HG02798 (cell line): ENCODE data around the gene DTNA.
"Not testable (repeated sequence)": the region's sequence is repeated elsewhere in the genome, so short reads cannot be mapped to it uniquely, and the experiment has no call there.

Source experiments
- ATAC-seq: cut with Tn5 transposase; IDR thresholded peaks from one replicate; pipeline ENCODE4 v1.9.1; 2021; ENCODE audit warnings: mild to moderate bottlenecking; ENCODE audit not compliant: unreplicated experiment, poor library complexity

The DTNA gene

DNA sequence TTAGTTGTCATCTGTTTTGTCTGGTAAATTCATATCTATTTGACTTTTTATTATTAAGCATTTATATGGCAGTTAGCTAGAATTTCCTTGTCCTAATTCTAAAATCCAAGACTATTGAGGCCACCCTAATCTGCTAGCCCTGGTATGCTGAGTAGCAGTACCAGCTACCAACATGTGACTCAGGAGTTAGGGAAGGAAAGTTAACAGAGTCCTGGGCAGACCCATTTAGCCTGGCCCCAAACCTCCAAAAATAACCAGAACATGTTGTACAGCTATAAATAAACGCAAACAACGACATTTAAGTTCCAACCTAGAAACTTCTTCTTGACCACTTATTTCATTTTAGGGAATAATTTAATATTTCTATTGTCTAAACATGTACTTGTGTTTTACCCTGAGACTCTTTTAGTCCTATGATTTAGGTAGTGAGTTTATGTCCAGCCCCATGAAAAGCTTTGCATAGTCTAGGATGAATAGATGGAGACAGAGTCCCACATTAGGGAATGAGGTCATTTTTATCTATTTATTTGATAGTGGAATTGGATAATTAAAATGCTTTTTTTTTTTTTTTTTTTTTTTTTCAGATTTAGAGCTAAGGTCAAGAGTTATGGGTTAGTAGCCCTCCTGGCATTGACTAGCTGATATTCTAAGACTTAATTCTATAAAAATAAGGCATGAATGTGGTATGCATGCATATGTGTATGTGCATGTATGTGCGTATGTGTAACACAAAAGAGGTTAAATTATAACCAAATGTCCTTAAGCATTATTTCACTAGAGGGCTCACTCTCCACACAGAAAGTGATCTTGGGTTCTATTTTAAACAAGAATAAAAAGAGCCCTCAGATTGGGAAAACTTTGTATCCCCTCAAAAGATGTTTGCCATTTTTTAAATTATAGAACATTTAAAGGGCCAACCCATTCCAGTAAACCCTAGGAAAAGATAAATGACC, 171.1 kb downstream of the DTNA start:
- ATAC-seq: no peak

DNA sequence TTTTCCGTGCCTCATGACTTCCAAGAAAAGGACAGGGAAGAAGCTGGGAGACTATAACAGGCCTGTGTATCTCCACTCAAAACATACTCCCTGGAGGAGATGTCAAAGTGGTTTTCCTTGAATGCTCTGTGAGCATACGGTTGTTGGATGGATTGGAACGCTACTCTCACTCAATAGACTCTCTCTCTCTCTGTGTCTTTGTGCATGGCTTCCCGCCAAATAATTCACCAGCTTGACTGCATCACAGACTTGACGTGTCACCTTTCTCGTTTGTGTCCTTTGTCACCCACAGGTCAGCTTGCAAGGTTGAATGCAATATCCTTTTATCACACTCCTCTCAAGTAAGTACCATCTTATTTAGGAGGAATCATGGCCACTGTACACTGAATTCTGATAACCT, 174.3 kb downstream of the DTNA start:
- no peak for ATAC-seq

DNA sequence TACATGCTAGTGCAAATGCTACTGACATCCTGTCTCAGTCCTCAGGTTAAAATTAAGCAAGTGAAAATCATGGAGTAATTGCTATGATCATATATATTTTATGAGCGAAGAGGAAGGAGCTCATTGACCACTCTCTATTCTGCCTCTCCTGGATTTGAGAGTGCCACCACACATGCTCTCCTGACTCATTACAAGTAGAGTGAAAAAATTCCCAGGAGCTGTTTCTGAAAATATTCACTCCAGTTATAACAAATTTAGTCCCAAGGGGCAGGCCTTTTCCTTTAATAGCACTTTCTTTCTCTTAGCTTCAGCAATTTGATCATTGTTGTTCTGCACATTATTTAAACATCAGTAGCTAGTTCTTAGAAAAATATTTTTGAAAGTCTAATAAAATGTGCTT, 176.1 kb downstream of the DTNA start:
- ATAC-seq: no peak

DNA sequence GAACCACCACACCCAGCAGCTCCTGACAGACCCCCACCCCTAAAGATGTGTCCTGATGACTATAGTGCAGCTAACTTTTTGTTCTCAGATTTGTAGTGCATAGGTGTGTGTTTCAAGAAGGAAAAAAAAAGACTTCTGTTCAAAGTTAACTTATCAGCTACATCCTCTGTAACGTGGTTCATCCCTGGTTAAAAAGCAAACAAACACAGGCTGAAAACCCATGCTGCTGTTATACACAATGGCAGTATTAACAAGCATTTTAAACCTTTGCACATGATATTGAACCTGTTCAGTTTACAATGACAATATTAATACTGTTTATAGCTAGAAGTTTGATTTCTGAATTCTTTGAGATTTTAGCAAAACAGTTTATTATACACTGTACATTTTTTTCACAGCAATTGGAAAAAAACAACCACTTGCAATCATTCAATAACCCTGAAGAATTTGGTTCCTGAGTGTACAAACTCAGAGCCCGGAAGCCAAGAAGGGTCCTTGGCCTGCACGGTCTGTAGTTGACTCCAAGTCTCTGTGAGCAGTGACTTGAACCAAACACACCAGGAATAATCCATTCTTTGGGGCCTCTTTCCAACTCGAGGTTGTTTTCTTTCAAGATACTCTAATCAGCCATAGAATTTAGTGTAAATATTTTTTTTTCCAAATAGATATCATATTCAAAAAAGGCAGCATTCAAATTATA, 177.9 kb downstream of the DTNA start:
- no peak for ATAC-seq

DNA sequence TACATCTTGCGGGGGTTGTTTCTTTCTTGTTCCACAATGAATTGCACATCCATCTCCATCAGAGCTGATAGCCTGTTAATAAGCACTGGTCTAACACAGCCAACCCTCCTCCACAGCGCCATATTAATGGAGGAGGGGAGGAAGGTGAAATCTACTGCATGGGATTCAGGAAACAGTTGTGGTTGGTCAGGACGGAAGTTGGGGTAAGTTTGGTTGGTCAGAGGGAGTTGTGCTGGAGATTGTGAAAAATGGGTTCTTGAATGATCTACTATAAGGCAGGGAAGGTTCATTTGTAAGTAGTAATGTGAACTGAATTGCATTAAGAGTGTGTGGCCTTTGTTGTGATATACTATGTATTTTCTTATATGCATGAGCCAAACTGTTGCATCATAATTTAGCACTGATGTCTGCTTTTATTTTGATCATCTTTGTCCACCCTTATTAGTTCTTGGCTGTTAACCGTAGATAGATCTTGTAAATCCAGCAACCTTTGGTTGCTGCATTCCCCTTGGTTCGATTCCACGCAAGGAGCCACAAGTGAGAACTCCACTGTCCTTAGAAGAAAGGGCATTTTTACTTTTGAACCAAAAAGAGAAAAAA, 180.5 kb downstream of the DTNA start:
- no peak for ATAC-seq

DNA sequence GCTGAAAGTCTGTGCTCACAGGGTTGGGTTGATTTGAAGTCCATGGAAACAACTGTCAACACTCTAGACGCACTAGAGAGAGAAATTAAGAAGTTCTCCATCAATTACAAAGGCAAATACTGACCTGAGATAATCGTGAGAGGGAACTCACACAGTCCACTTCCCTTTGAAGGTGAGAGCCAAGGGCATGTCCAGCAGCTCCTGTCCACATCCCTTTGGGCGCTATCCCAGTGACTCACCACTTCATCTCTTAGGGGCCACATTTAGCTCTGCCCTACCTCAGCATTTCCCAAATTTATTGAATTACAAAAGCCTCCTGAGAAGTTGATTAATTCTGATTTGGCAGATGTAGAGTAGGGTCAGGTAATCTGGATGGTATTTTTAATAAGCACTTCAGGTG, 182.3 kb downstream of the DTNA start:
- no peak for ATAC-seq

DNA sequence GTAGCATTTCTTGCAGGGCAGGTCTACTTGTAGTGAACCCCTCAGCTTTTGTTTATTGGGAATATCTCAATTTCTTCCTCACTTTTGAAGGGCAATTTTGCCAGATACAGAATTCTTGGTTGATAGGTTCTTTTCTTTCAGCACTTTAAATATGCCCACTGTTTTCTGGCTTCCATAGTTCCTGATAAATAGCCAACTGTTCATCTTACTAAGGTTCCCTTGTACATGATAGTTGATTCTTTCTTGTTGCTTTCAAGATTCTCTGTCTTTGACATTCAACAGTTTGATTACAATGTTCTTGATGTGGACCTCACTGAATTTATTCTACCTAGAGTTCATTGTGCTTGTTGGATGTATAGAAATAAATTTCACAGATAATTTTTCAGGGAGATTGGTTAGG, 183.1 kb downstream of the DTNA start:
- ATAC-seq: no peak

DNA sequence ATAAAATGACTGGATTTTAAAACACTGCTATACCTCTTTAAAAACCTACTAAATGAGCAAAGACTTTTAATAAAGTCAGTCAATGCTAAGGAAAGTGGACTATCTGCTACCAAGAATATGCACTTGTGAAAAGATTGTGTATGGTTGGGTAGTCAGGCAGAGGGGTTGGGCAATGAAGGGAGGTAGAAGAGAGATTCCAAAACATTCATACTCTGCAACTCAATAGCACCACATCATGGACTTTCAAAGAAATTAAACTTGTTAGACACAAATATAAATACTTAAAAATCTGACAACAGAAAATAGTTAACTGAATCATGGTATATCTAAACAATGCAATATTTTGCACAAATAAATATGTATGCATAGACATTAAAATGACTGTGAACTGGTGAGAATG, 191.2 kb downstream of the DTNA start:
- no peak for ATAC-seq

DNA sequence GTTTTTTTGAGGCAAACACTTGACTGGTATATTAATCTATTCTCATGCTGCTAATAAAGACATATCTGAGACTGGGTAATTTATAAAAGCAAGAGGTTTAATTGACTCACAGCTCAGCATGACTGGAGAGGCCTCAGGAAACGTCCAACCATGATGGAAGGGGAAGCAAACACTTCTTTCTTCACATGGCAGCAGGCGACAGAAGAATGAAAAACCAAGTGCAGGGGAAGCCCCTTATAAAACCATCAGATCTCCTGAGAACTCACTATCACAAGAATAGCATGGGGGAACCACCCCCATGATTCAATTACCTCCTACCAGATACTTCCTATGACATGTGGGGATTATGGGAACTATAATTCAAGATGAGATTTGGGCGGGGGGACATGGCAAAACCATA, 194.9 kb downstream of the DTNA start:
- ATAC-seq: no peak

DNA sequence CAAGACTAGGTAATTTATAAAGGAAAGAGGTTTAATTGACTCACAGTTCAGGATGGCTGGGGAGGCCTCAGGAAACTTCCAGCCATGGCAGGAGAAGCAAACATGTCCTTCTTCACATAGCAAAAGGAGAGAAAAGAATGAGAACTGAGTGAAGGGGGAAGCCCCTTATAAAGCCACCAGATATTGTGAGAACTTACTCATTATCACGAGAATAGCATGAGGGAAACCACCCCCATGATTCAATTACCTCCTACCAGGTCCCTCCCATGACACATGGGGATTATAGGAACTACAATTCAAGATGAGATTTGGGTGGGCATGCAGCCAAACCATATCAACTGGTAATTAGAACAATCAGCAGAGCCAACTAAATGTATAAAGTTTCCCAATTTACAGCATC, 196.9 kb downstream of the DTNA start:
- ATAC-seq: not testable (repeated sequence)

DNA sequence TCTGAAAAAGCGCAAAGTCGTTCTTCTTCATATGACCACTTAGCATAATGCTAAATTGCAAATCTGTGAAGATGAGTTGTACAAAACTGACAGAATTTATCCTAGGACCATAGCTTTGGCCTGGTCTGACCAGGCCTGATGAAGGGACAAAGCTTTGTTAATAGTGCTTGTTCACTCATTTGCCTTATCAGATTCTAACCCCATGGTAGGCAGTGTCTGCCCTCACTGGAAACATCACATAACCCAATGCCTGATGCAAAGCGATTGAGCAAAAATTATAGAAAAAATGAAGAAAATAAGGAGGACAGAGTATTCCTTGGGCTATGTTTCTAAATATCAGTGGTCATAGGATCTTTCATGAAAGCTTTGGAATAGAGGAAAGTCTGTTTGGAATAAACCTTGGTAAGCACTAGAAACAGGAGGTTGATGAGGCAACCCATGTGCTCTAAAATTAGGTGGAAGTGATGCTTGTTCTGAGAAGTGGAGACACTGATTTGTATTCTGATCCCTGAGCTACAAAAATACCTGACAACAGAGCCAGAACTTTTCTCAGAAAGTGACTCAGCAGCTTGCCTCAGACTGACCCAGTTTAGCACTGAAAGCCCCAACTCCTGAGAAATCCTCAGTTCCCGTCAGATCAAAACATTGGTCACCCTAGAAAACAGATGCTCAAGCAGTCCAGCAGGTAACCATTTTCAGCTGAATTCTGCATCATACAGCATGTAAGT, 199.7 kb downstream of the DTNA start:
- no peak for ATAC-seq

DNA sequence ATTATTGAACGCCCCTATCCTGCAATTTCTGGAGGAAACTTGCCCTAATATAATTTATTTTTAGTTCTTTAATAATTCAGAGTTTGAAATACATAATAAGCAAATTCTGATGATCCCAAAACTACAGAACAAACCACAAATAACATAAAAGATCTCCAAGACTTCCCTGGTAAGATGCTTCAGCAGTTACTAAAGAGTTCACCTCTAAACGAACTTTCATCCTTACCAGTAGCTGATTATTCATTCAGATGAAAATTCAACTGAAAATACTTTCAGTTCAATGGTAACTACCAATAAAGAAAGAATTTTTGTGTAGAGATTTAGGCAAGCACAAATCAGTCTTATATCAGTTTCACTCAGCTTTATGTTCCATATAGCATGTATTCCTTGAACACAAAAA, 201.0 kb downstream of the DTNA start:
- no peak for ATAC-seq

DNA sequence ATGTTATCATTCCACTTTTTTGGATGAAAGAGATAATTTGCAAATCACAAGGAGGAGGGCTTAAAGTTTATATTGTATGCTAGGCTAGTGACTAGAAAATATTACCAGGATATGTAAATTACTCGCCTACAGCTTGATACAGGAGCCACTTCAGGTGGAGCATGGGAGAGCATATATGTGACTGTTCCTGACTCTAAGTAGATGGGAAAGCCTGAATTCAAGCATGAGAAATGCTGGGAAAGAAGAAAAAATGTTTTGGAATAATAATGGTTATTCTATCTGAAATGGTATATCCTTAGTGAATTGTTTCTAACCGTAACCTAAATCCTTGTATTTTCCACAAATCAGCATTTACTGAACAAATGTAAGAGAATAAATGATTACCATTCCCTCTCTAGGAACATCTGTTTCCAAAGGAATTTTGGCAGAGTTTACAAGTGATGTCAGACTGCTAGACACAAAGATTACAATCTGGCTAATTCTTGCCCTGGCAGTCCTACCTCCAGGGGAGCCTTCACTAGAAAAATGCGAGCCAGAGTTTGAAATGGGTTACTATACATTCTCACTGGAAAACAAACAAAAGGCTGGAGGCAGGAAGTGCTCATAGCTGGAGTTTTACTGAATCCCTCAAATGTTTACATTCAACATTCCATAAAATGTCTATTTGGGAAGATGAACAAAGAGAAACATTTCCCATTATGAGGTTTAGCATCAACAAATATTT, 201.7 kb downstream of the DTNA start:
- ATAC-seq: no peak

DNA sequence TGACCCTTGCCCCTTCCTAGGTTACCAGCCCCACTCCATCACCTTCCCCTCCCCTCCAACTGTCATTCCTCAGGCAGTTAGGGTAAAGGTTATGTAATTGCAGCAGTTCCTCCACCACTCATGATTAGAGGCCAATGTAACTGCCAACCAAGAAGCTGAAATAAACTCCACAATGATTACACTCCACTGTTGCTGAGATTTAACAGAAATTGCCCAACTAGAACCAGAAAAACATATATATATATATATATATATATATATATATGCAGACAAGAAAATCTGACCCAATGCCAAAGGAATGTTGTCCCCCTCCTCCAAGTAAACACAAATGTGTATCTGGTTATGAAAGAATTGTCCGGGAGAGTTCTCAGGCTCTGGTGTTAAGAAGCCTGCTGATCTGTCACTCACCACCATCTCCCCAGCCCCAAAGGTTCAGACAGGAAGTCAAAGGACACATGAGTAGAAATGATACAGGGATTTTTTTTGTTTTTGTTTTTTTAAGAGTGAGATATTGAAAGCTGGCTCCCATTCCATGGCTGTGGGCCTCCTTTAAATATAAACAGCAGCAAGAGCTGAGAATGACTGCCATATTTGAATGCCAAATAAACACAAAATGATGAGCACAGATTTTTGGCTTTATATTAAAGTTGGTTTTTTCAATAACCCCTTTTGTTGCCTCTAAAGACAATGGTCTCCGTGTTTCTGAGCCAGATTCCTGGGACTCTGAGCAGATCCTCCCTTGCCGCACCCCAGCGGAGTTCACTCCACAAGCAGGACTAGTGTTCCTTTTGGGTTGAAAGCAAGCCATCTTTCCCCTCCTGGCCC, 204.0 kb downstream of the DTNA start:
- ATAC-seq: no peak

DNA sequence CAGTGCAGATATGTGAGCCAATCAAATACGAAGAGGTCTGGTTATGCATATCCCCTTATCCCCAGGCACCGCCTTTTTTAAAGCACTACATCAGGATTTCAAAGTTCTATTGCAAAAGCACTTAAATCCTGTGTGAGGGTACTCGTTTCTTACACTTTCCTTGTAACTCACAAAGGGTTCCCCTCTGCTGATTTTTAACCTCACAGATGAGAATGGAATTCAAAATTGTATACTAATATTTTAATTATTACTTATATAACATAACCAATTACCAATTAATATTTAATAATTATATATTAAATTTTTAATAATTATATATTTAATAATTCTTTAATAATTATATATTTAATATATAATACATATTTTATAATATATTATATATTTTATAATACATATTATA, 204.9 kb downstream of the DTNA start:
- no peak for ATAC-seq

DNA sequence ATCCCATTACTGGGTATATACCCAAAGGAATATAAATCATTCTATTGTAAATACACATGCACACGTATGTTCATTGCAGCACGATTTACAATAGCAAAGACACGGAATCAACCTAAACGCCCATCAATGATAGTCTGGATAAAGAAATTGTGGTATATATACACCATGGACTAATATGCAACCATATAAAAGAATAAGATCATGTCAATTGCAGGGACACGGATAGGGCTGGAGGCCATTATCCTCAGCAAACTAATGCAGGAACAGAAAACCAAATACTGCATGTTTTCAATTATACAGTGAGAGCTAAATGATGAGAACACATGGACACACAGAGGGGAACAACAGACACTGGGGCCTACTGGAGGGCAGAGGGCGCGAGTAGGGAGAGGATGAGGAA, 206.4 kb downstream of the DTNA start:
- ATAC-seq: not testable (repeated sequence)

DNA sequence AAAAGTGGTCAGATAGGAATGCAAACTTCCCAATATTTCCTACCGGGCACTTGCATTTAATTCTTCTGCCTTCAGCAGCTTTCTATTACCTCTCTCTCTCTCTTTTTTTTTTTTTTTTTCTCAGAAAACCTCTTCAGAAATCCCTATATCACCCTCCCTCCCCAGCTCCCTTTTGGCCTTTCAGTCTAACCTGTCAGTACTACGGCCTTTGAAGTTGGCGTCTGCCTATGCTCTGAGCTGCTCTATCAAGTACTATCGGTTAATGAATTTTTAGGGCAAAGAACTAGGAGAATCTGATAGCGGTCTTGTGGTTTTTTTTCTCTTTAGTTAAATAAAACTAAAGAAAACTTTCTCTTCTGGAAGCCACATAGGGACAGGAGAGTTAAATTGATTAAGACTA, 208.8 kb downstream of the DTNA start:
- no peak for ATAC-seq

DNA sequence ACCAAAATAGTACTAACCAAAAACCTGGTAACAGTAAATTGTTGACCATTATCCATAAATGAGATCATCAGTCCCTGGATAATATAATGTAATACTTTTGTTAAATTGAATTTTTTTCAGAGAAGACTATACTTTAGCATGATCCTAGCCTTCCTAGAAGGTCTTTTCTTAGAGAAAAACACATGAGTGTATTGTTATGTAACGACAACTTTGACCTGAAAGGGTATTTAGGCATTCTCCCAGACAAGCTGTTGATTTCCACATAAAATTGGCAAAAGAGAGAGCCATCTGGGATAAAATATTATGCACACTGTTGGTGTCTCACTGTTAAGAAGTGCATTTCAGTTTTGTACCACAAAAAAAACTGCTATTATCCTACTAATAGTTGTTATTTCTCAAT, 211.1 kb downstream of the DTNA start:
- no peak for ATAC-seq

DNA sequence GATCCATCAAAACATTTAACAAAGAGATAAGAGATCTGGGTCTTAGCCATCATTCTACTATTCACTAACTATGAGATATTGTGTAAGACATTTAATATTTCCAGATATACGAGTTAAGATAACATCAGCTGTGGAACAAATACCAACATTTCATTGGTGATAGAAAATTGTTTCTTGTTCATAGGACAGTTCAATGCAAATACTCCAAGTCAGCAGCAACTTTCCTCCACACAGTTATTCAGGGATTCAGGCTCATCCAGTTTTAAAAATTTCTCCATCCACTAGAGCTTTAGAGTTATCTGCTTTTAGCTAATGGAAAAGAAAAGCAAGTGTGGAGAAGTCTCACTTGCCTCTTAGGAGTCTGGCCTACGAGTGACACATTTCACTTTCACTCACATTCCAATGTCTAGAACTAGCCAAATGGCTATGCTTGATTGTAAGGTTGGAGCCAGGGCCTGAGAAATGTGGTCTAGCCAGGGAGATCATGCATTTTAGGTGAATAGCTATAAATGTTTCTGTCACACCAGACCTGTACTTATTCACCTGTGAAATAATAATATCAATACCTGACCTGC, 211.8 kb downstream of the DTNA start:
- ATAC-seq: no peak
